RCC 7860 (cell line): Measurements from ENCODE around the gene SOX2.

Source experiments
- DNase-seq: peaks from one replicate; pipeline ENCODE4 v3.0.0-alpha.2; 2015; ENCODE audit warnings: low spot score
- FAIRE-seq: peaks from 2 replicates; lab custom pipeline; 2012; peaks lifted over from hg19 to GRCh38; lab: Jason Lieb, UNC

The SOX2 gene

GRCh38 chr3:181711325-181712135 is at the start of gene SOX2:
TSS of gene SOX2 (plus strand) at chr3:181711925. CDS start at chr3:181712361, 436 bp downstream.
- FAIRE-seq (no peak), DNase-seq (peak; percentile 61)

GRCh38 chr3:181683563-181683962 is 28.2 kb upstream of the SOX2 start:
- FAIRE-seq: no peak
- no peak for DNase-seq

GRCh38 chr3:181687190-181687589 is 24.5 kb upstream of the SOX2 start:
- DNase-seq (no peak), FAIRE-seq (no peak)

- DNase-seq (no peak), FAIRE-seq (no peak)
Observed at GRCh38 chr3:181687731-181688130, 24.0 kb upstream of the SOX2 start.

GRCh38 chr3:181689546-181689945 is 22.2 kb upstream of the SOX2 start:
- DNase-seq: no peak

GRCh38 chr3:181690769-181691168 is 21.0 kb upstream of the SOX2 start:
- DNase-seq (no peak), FAIRE-seq (no peak)

More at GRCh38 chr3:181689546-181689945, 22.2 kb upstream of the SOX2 start:
- FAIRE-seq: no peak

GRCh38 chr3:181691901-181692300 is 19.8 kb upstream of the SOX2 start:
- DNase-seq: no peak
- FAIRE-seq: no peak

GRCh38 chr3:181692311-181693145 is 19.2 kb upstream of the SOX2 start:
- FAIRE-seq (no peak), DNase-seq (no peak)

- DNase-seq (no peak), FAIRE-seq (no peak)
Observed at GRCh38 chr3:181693280-181693679, 18.4 kb upstream of the SOX2 start.

- no peak for DNase-seq
- FAIRE-seq: no peak
Observed at GRCh38 chr3:181694805-181695660, 16.7 kb upstream of the SOX2 start.

GRCh38 chr3:181695661-181696491 is 15.8 kb upstream of the SOX2 start:
- FAIRE-seq (no peak), DNase-seq (no peak)

- no peak for DNase-seq
- FAIRE-seq: no peak
Observed at GRCh38 chr3:181696626-181697230, 15.0 kb upstream of the SOX2 start.

GRCh38 chr3:181698263-181698954 is 13.3 kb upstream of the SOX2 start:
- DNase-seq: no peak

GRCh38 chr3:181699171-181699903 is 12.4 kb upstream of the SOX2 start:
- no peak for DNase-seq
- FAIRE-seq: no peak

More at GRCh38 chr3:181698263-181698954, 13.3 kb upstream of the SOX2 start:
- no peak for FAIRE-seq

- DNase-seq (peak; percentile 39), FAIRE-seq (peak; percentile 58)
Observed at GRCh38 chr3:181700168-181701087, 11.3 kb upstream of the SOX2 start.

- DNase-seq: no peak
- no peak for FAIRE-seq
Observed at GRCh38 chr3:181701096-181701495, 10.6 kb upstream of the SOX2 start.
